Neural progenitor cell (in vitro differentiated cells): Measurements from ENCODE around the gene MRPS6.

Experiments used
- EZH2 ChIP-seq: fragments of 200-600 bp; sonication (generic); IDR thresholded peaks from 2 replicates; pipeline ENCODE4 v1.6.1; 2017; ENCODE audit warnings: antibody characterized with exemption, mild to moderate bottlenecking, moderate library complexity
- TF ChIP-seq, protein P1 (sequence below): fragments of 200-600 bp; sonication (generic); IDR thresholded peaks from 2 replicates; pipeline ENCODE4 v1.5.1; 2017; ENCODE audit warnings: antibody characterized with exemption, mild to moderate bottlenecking

DNA sequence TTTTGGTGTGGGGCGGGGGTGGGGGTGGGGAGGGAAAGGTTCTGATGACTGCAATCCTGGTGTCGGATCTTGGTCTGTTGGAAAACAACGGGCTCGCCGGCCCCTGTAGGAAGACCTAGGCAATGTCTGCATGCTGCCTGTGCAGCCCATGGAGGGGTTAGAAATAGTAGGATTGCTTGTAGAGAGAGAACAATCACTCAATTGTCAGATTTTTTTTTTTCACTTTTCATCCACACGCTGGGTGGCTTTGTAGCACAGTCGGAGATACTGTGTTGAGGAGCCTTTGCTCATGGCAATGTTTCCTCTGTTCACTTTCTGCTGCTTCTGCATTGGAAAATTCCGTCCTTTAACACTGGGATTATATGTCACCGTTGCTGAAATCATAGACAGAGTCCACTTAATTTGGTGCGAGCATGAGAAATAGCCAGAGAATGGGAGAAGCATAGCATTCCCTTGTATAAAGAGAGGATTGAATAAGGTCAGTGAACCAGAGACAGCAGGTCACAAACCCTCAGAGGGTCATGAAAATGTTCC is 107.5 kb downstream of the MRPS6 start:
- TF ChIP-seq, protein P1, sequence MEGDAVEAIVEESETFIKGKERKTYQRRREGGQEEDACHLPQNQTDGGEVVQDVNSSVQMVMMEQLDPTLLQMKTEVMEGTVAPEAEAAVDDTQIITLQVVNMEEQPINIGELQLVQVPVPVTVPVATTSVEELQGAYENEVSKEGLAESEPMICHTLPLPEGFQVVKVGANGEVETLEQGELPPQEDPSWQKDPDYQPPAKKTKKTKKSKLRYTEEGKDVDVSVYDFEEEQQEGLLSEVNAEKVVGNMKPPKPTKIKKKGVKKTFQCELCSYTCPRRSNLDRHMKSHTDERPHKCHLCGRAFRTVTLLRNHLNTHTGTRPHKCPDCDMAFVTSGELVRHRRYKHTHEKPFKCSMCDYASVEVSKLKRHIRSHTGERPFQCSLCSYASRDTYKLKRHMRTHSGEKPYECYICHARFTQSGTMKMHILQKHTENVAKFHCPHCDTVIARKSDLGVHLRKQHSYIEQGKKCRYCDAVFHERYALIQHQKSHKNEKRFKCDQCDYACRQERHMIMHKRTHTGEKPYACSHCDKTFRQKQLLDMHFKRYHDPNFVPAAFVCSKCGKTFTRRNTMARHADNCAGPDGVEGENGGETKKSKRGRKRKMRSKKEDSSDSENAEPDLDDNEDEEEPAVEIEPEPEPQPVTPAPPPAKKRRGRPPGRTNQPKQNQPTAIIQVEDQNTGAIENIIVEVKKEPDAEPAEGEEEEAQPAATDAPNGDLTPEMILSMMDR = no peak
- no peak for TF ChIP-seq EZH2
